Neutrophil (primary cell): ENCODE data around the gene SH3RF3.

ENCODE experiments used
- H3K27ac ChIP-seq: fragments of 200-600 bp; sonication (generic); 2 replicates; pipeline ENCODE4 v1.5.1; 2016; ENCODE audit warnings: mild to moderate bottlenecking, moderate library complexity
- H3K27me3 ChIP-seq: fragments of 200-600 bp; sonication (generic); 2 replicates; pipeline ENCODE4 v1.6.0; 2016; ENCODE audit warnings: mild to moderate bottlenecking
- H3K36me3 ChIP-seq: fragments of 200-600 bp; sonication (generic); 2 replicates; pipeline ENCODE4 v1.5.1; 2017
- H3K4me1 ChIP-seq, 2 experiments: fragments of 200-600 bp in 1 of 2; sonication (generic) in 1 of 2; 1 replicate in 1 of 2; 2 replicates in 1 of 2; pipeline versions ENCODE4 v1.5.1 to v1.6.1; 2013 to 2016; ENCODE audit warnings: low read depth in 1 of 2, low read length in 1 of 2, mild to moderate bottlenecking in 1 of 2, moderate library complexity in 1 of 2; ENCODE audit not compliant: control insufficient read depth in 1 of 2, insufficient read depth in 1 of 2
- H3K4me3 ChIP-seq, 2 experiments: fragments of 200-600 bp in 1 of 2; sonication (generic) in 1 of 2; 1 replicate in 1 of 2; 2 replicates in 1 of 2; pipeline ENCODE4 v1.5.1; 2013 to 2016; ENCODE audit warnings: low read depth in 1 of 2, low read length in 1 of 2, mild to moderate bottlenecking in 1 of 2, moderate library complexity in 1 of 2
- H3K9me3 ChIP-seq: fragments of 200-600 bp; sonication (generic); 2 replicates; pipeline ENCODE4 v1.5.1; 2016
- TF ChIP-seq, protein P1 (sequence below): fragments of 200-600 bp; sonication (generic); IDR thresholded peaks from 2 replicates; pipeline ENCODE4 v1.5.1; 2016; ENCODE audit warnings: antibody characterized with exemption

The SH3RF3 gene

DNA sequence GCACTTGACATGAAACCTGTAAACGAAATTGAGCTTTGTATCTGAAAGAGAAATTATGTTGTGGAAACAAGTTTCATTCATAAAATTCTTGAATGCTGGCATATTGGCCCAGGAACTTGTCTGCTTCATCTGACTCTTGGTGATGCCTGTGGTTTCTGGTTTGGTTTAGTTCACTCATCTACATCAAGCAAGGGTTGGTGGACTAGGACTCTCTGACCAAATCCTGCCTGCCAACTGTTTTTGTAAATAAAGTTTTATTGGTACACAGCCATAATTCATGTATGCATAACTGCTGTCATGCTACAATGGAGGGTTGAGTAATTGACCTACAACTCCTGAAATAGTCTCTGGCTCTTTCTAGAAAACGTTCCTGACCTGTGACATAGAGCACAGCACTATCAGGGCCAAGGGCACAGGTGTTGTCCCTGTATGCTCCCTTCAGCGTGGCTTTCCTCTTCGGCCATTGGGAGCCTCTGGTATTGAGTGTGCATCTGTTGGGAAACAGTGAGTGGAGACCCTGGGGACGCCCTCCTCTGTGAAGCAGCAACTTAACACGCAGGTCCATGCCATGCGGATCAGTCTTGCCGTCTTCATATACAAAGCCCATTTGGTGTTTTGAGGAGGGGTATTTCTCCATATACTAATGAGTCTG, 226.3 kb downstream of the SH3RF3 start:
- H3K4me1 ChIP-seq: no peaks in the 10 kb centered on the region
- H3K9me3 ChIP-seq: no peaks in the 10 kb centered on the region
- H3K4me3 ChIP-seq: no peak overlapping the region
- TF ChIP-seq, protein P1, sequence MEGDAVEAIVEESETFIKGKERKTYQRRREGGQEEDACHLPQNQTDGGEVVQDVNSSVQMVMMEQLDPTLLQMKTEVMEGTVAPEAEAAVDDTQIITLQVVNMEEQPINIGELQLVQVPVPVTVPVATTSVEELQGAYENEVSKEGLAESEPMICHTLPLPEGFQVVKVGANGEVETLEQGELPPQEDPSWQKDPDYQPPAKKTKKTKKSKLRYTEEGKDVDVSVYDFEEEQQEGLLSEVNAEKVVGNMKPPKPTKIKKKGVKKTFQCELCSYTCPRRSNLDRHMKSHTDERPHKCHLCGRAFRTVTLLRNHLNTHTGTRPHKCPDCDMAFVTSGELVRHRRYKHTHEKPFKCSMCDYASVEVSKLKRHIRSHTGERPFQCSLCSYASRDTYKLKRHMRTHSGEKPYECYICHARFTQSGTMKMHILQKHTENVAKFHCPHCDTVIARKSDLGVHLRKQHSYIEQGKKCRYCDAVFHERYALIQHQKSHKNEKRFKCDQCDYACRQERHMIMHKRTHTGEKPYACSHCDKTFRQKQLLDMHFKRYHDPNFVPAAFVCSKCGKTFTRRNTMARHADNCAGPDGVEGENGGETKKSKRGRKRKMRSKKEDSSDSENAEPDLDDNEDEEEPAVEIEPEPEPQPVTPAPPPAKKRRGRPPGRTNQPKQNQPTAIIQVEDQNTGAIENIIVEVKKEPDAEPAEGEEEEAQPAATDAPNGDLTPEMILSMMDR: no peak
- no peaks in the 10 kb centered on the region for H3K36me3 ChIP-seq
- H3K27me3 ChIP-seq: peaks cover 29% of the 10 kb centered on the region
- no peak overlapping the region for H3K27ac ChIP-seq

DNA sequence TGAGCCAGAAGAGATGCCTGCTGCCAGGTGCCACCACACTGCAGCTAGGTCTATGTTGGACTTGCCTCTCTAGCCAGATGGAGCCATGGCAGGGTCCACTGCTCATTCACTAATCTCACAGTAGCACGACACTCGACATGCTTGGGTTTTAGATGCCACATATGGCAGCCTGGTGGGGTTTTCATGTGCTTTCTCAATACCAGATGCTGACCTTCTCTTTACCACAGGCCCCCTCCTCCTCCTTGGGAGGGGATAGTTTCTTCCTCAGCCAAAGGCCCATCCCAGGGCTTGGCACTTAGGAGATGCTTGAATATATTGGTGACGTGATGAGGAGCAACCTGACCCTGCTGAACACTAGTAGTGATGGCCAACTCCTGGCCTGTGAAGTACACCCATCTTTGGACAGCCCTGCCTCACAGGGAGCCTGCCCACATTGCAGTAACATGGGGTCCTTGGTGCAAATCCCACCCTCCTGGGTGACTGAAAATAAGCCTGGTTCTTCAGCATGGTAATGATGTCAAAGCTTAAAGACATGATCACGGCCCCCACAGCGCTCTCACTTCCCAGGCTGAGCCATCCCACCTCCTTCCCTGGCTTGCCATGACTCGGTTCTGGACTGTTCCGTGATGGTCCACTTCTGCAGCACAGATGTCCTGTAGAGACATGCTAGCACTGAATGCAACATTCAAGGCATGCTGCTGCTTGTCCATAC, 227.5 kb downstream of the SH3RF3 start:
- Histone ChIP-seq H3K9me3 (no peaks in the 10 kb centered on the region), H3K27me3 (peaks cover 18% of the 10 kb centered on the region), H3K4me3 (no peak overlapping the region), H3K27ac (no peak overlapping the region), H3K36me3 (no peaks in the 10 kb centered on the region), H3K4me1 (no peaks in the 10 kb centered on the region)
- TF ChIP-seq, protein P1: no peak

DNA sequence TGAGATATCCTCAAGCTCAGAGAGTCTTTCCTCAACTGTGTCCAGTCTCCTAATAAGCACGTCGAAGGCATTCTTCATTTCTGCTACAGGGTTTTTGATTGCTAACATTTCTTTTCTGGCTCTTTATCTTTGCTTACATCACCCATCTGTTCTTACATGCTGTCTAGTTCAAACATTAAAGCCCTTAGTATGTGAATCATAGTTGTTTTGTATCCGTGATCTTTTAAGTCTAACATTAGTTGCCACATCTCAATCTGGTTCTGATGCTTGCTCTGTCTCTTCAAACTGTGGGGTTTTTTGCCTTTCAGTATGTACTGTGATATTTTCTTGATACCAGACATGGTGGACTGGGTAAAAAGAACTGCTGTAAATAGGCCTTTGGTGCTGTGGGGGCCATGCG, 235.2 kb downstream of the SH3RF3 start:
- no peaks in the 10 kb centered on the region for H3K4me1 ChIP-seq
- TF ChIP-seq, protein P1: no peak
- no peaks in the 10 kb centered on the region for H3K27me3 ChIP-seq
- H3K27ac ChIP-seq: no peak overlapping the region
- H3K4me3 ChIP-seq: no peak overlapping the region
- no peaks in the 10 kb centered on the region for H3K9me3 ChIP-seq
- H3K36me3 ChIP-seq: no peaks in the 10 kb centered on the region

DNA sequence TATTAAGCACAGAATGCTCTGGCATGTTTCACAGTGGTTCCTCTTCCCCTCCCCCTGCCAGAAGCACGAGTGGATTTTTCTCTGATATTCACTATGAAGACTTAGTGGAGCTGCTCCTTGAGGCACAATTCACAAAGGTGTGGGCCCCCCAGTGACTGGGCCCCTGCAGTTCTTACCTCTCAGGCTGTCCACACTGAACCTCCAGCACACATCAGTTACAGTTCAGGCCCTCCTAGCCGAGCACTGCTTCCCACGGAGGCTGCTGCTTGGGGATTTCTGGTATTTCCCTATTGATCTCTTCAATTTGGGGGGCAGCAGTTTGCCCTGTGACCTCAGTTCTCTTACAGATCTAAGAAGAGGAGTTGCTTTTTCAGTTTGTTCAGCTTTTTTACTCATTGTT, 236.1 kb downstream of the SH3RF3 start:
- H3K27ac ChIP-seq: no peak overlapping the region
- no peaks in the 10 kb centered on the region for H3K9me3 ChIP-seq
- TF ChIP-seq, protein P1: no peak
- H3K36me3 ChIP-seq: no peaks in the 10 kb centered on the region
- H3K4me3 ChIP-seq: no peak overlapping the region
- H3K27me3 ChIP-seq: no peaks in the 10 kb centered on the region
- H3K4me1 ChIP-seq: no peaks in the 10 kb centered on the region

DNA sequence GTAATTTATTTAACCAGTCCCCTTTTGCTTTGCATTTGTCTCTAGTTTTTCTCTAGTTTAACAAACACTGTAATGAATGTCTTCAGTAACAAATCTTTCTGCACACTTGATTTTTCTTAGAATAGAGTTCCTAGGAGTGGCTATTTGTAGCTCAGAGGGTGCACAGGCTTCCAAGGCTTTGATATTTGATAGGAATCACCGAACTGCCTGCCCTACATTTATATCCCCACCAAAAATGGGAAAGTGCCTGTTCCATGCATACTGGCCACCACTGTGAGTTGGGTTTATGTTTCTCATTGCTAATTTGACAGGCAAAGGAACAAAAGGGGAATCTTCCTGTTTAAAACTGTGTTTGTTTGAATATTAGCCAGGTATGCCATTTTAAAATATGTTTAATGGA, 238.7 kb downstream of the SH3RF3 start:
- Histone ChIP-seq H3K27ac (no peak overlapping the region), H3K27me3 (no peaks in the 10 kb centered on the region), H3K4me3 (no peak overlapping the region), H3K36me3 (peaks cover 13% of the 10 kb centered on the region), H3K4me1 (no peaks in the 10 kb centered on the region), H3K9me3 (no peaks in the 10 kb centered on the region)
- TF ChIP-seq, protein P1: no peak
